ENCODE results near the gene TNFSF12.

- no peak for TF ChIP-seq POLR2AphosphoS5 (IDR thresholded peaks at IDR 0.05; ENCODE audit: low read depth, low read length)
- no peak for TF ChIP-seq POLR2A (IDR thresholded peaks at IDR 0.05; ENCODE audit: low read depth, low read length)
- no peak for TF ChIP-seq TAF1 (IDR thresholded peaks at IDR 0.05; ENCODE audit: borderline replicate concordance, low read depth, low read length)
These were observed 3.8 kb downstream of the TNFSF12 start for GRCh38 chr17:7552621-7553051.

All from GM12892 (cell line).